Kidney (tissue), 14 donors: ENCODE results near the gene SFSWAP. TPM values are rescaled to one million over a fixed set of nuclear protein-coding genes. Genes with fewer than 3 reads are reported as not detected.

Source experiments
- DNase-seq, 5 donors: peaks; one replicate each; pipeline ENCODE4 v3.0.0-alpha.2; 2013 to 2020
- FAIRE-seq: peaks from 2 replicates; lab custom pipeline; 2012; peaks lifted over from hg19 to GRCh38; lab: Jason Lieb, UNC
- H3K27ac ChIP-seq, 2 donors: one replicate each; pipeline ENCODE4 v1.7.0; 2013; ENCODE audit warnings: low read depth in 2 of 2, low read length in 2 of 2, inconsistent platforms in 1 of 2
- H3K27me3 ChIP-seq: one replicate; pipeline ENCODE4 v1.7.1; 2013; ENCODE audit warnings: low read length, inconsistent platforms; ENCODE audit not compliant: control insufficient read depth, insufficient read depth
- H3K36me3 ChIP-seq, 3 donors: one replicate each; pipeline versions ENCODE4 v1.7.0 to v1.7.1; 2013; ENCODE audit warnings: low read length in 3 of 3, control low read depth in 1 of 3, inconsistent platforms in 1 of 3; ENCODE audit not compliant: insufficient read depth in 3 of 3, control insufficient read depth in 2 of 3
- H3K4me1 ChIP-seq, 3 donors: one replicate each; pipeline versions ENCODE4 v1.7.0 to v1.7.1; 2013; ENCODE audit warnings: low read length in 3 of 3, inconsistent platforms in 1 of 3, low read depth in 1 of 3; ENCODE audit not compliant: control insufficient read depth in 2 of 3, insufficient read depth in 2 of 3
- H3K4me3 ChIP-seq, 3 donors: one replicate each; pipeline versions ENCODE4 v1.7.0 to v1.8.1; 2013; ENCODE audit warnings: low read length in 3 of 3, control low read depth in 1 of 3, inconsistent platforms in 1 of 3
- H3K9ac ChIP-seq, 3 donors: one replicate each; pipeline versions ENCODE4 v1.7.0 to v1.7.1; 2013; ENCODE audit warnings: low read length in 3 of 3, control low read depth in 1 of 3, inconsistent platforms in 1 of 3
- H3K9me3 ChIP-seq, 3 donors: one replicate each; pipeline versions ENCODE4 v1.7.0 to v1.7.1; 2013; ENCODE audit warnings: low read length in 3 of 3, control low read depth in 1 of 3, inconsistent platforms in 1 of 3; ENCODE audit not compliant: control insufficient read depth in 2 of 3, insufficient read depth in 1 of 3
- CTCF ChIP-seq: IDR thresholded peaks from 3 replicates; pipeline ENCODE4 v1.5.1; 2012; ENCODE audit warnings: mild to moderate bottlenecking, moderate library complexity, borderline replicate concordance; ENCODE audit not compliant: insufficient read depth; ENCODE audit errors: extremely low read depth
- intact Hi-C: fragments of 100-400 bp; cut with DNase I; formaldehyde crosslinking; loops from one replicate; pipeline ENCODE4 v1.11.1; 2022
- polyA plus RNA-seq: library from polyadenylated mRNA; stranded (reverse); fragments of 350-450 nt; fragmentation: Illumina TruSeq; extraction: RNeasy Lipid Tissue Mini Kit (QIAGEN cat#74804); gene quantifications from one replicate; pipeline ENCODE4 v1.2.3, GENCODE V29; 2014; ENCODE audit warnings: low read depth, low replicate concordance; ENCODE audit not compliant: insufficient read depth
- total RNA-seq: library from RNA; stranded (reverse); fragmentation: NEBNext Ultra II Directional; extraction: Animal tissue kit (Norgen Biotek cat#: 25700); gene quantifications from one replicate; pipeline ENCODE4 v1.2.1, GENCODE V29; 2021
- donor health status: control.
- donor health status: control.
- donor health status: control.
- donor health status: control.
- donor health status: control.
- donor health status: DM: yes; HTN: yes; CAD: no.
- donor health status: Normal renal cell carcinoma (clear cell type).

SFSWAP gene
- total and polyA plus RNA-seq, 2 donors from 2014 or later: 13.9 to 46.2 TPM

- peaks cover 2% of the 10 kb centered on the region for H3K27me3 ChIP-seq
- no peak overlapping the region for H3K27ac ChIP-seq
- H3K9me3 ChIP-seq: no peaks in the 10 kb centered on the region
- DNase-seq: peak in 1 of 5 donors; percentile 7
- intact Hi-C loops: no loop called here
- H3K4me3 ChIP-seq: no peak overlapping the region
- no peak overlapping the region for H3K9ac ChIP-seq
- no peaks in the 10 kb centered on the region for H3K4me1 ChIP-seq
- no peak for FAIRE-seq
- no peaks in the 10 kb centered on the region for H3K36me3 ChIP-seq
- TF ChIP-seq CTCF: no peak
These were observed 28.4 kb upstream of the SFSWAP start for GRCh38 chr12:131682510-131682895.

GRCh38 chr12:131683266-131684014 lies 27.4 kb upstream of the SFSWAP start:
- Histone ChIP-seq H3K9me3 (no peaks in the 10 kb centered on the region), H3K4me3 (no peak overlapping the region), H3K36me3 (no peaks in the 10 kb centered on the region), H3K27ac (no peak overlapping the region), H3K4me1 (no peaks in the 10 kb centered on the region), H3K27me3 (peaks cover 2% of the 10 kb centered on the region), H3K9ac (no peak overlapping the region)
- DNase-seq (peak in 1 of 5 donors; percentile 50), FAIRE-seq (no peak)
- intact Hi-C loops: no loop called here
- TF ChIP-seq CTCF: no peak

GRCh38 chr12:131684015-131684725 lies 26.7 kb upstream of the SFSWAP start:
- Histone ChIP-seq H3K36me3 (no peaks in the 10 kb centered on the region), H3K27ac (no peak overlapping the region), H3K9me3 (no peaks in the 10 kb centered on the region), H3K4me1 (no peaks in the 10 kb centered on the region), H3K27me3 (peaks cover 2% of the 10 kb centered on the region), H3K9ac (no peak overlapping the region), H3K4me3 (no peak overlapping the region)
- DNase-seq: peak in 1 of 5 donors; percentile 54
- FAIRE-seq: no peak
- TF ChIP-seq CTCF: no peak
- intact Hi-C loops: no loop called here
